ENCODE results near the gene TRPM8. TPM values are rescaled to one million over a fixed set of nuclear protein-coding genes. Genes with fewer than 3 reads are reported as not detected.
A peak's percentile ranks its signal among the peaks of the same experiment; 100 is the strongest.
"Not testable (repeated sequence)": the region's sequence is repeated elsewhere in the genome, so short reads cannot be mapped to it uniquely, and the experiment has no call there.

TRPM8 gene
- polyA plus RNA-seq, 4 donors: 0.10 to 0.31 (median 0.23) TPM; not detected in 1

GRCh38 chr2:233935426-233935825, 18.3 kb downstream of the TRPM8 start:
- no peak for DNase-seq (ENCODE audit: low read depth in 4 of 4, low spot score in 3 of 4)

GRCh38 chr2:233936089-233936488, 18.9 kb downstream of the TRPM8 start:
- no peak for DNase-seq (ENCODE audit: low read depth in 4 of 4, low spot score in 3 of 4)

GRCh38 chr2:233938676-233939370, 21.6 kb downstream of the TRPM8 start:
- DNase-seq (ENCODE audit: low read depth in 4 of 4, low spot score in 3 of 4): peak in 1 of 4 donors; percentile 22

- DNase-seq (ENCODE audit: low read depth in 4 of 4, low spot score in 3 of 4): no peak
These were observed 23.5 kb downstream of the TRPM8 start for GRCh38 chr2:233940376-233941276.

GRCh38 chr2:233942731-233943130, 25.6 kb downstream of the TRPM8 start:
- no peak for DNase-seq (ENCODE audit: low read depth in 4 of 4, low spot score in 3 of 4)

- no peak for DNase-seq (ENCODE audit: low read depth in 4 of 4, low spot score in 3 of 4)
These were observed 27.1 kb downstream of the TRPM8 start for GRCh38 chr2:233944269-233944668.

GRCh38 chr2:233944722-233945121, 27.5 kb downstream of the TRPM8 start:
- no peak for DNase-seq (ENCODE audit: low read depth in 4 of 4, low spot score in 3 of 4)

- DNase-seq (ENCODE audit: low read depth in 4 of 4, low spot score in 3 of 4): no peak
These were observed 28.0 kb downstream of the TRPM8 start for GRCh38 chr2:233945146-233945545.

GRCh38 chr2:233950078-233950825, 33.1 kb downstream of the TRPM8 start:
- no peak for DNase-seq (ENCODE audit: low read depth in 4 of 4, low spot score in 3 of 4)

- DNase-seq (ENCODE audit: low read depth in 4 of 4, low spot score in 3 of 4): no peak
These were observed 35.2 kb downstream of the TRPM8 start for GRCh38 chr2:233952335-233952734.

- DNase-seq (ENCODE audit: low read depth in 4 of 4, low spot score in 3 of 4): no peak
These were observed 36.1 kb downstream of the TRPM8 start for GRCh38 chr2:233953087-233953801.

GRCh38 chr2:233960203-233960602, 43.0 kb downstream of the TRPM8 start:
- DNase-seq (ENCODE audit: low read depth in 4 of 4, low spot score in 3 of 4): no peak

- no peak for DNase-seq (ENCODE audit: low read depth in 4 of 4, low spot score in 3 of 4)
These were observed 44.7 kb downstream of the TRPM8 start for GRCh38 chr2:233961905-233962304.

GRCh38 chr2:233964581-233964980, 47.4 kb downstream of the TRPM8 start:
- DNase-seq (ENCODE audit: low read depth in 4 of 4, low spot score in 3 of 4): no peak

GRCh38 chr2:233965032-233965603, 47.9 kb downstream of the TRPM8 start:
- no peak for DNase-seq (ENCODE audit: low read depth in 4 of 4, low spot score in 3 of 4)

- not testable (repeated sequence) for DNase-seq (ENCODE audit: low read depth in 4 of 4, low spot score in 3 of 4)
These were observed 48.5 kb downstream of the TRPM8 start for GRCh38 chr2:233965646-233966045.

- no peak for DNase-seq (ENCODE audit: low read depth in 4 of 4, low spot score in 3 of 4)
These were observed 49.2 kb downstream of the TRPM8 start for GRCh38 chr2:233966388-233966787.

- no peak for DNase-seq (ENCODE audit: low read depth in 4 of 4, low spot score in 3 of 4)
These were observed 50.0 kb downstream of the TRPM8 start for GRCh38 chr2:233967164-233967563.

GRCh38 chr2:233968556-233968955, 51.4 kb downstream of the TRPM8 start:
- DNase-seq (ENCODE audit: low read depth in 4 of 4, low spot score in 3 of 4): no peak

- DNase-seq (ENCODE audit: low read depth in 4 of 4, low spot score in 3 of 4): not testable (repeated sequence)
These were observed 55.3 kb downstream of the TRPM8 start for GRCh38 chr2:233972460-233972859.
